BJ (cell line): ENCODE measurements around the gene DNAH14. TPM values are rescaled to one million over a fixed set of nuclear protein-coding genes. Genes with fewer than 3 reads are reported as not detected.

Experiments
- CTCF ChIA-PET: fragments of 350-600 bp; formaldehyde crosslinking; extraction: SDS; loops from one replicate; lab custom pipeline; 2021; ENCODE audit warnings: antibody characterized with exemption, inconsistent platforms; lab: Yijun Ruan, JAX
- POLR2A ChIA-PET: fragments of 300-600 bp; sonication (Branson Sonifier 250); formaldehyde crosslinking; extraction: SDS; loops from one replicate; lab custom pipeline; 2021; ENCODE audit warnings: antibody characterized with exemption; lab: Charles Lee
- DNase-seq: peaks from one replicate; pipeline ENCODE4 v3.0.0-alpha.2; 2011; ENCODE audit warnings: low read depth
- H3K27me3 ChIP-seq: 2 replicates; pipeline ENCODE4 v1.6.0; 2011; ENCODE audit warnings: low read length; ENCODE audit not compliant: control insufficient read depth, insufficient read depth
- H3K36me3 ChIP-seq: 2 replicates; pipeline ENCODE4 v1.5.1; 2011; ENCODE audit warnings: low read length; ENCODE audit not compliant: control insufficient read depth, insufficient read depth
- H3K4me3 ChIP-seq: 2 replicates; pipeline ENCODE4 v1.5.1; 2011; ENCODE audit warnings: low read depth, mild to moderate bottlenecking, control low read depth, low read length
- CTCF ChIP-seq: IDR thresholded peaks from 2 replicates; pipeline ENCODE4 v1.5.1; 2011; ENCODE audit warnings: low read depth, mild to moderate bottlenecking, control low read depth, inconsistent platforms, low read length, moderate library complexity; ENCODE audit not compliant: insufficient read depth
- polyA plus RNA-seq: library from polyadenylated mRNA; depleted of rRNA; stranded (reverse); fragments of >200 nt; gene quantifications from 2 replicates; pipeline ENCODE4 v1.2.3, GENCODE V29; 2011

Gene DNAH14
- polyA plus RNA-seq, 1 experiment: 1.6 TPM

GRCh38 chr1:224906340-224906739 lies 23.1 kb upstream of the DNAH14 start:
- H3K27me3 ChIP-seq: 0 out of 2 replicates have a peak, but pooled peaks cover 1% of the 10 kb centered on the region
- ChIA-PET POLR2A (no interaction called here), CTCF (no interaction called here)
- no peak for DNase-seq
- H3K4me3 ChIP-seq: no peak overlapping the region
- no peak for TF ChIP-seq CTCF
- H3K36me3 ChIP-seq: no peaks in the 10 kb centered on the region

- ChIA-PET CTCF (no interaction called here), POLR2A (no interaction called here)
- no peak overlapping the region for H3K4me3 ChIP-seq
Measured at GRCh38 chr1:224911217-224911616, 18.3 kb upstream of the DNAH14 start.

GRCh38 chr1:224914292-224914900 lies 15.1 kb upstream of the DNAH14 start:
- CTCF ChIA-PET: interaction anchor here (1.0 to 1.9 kb wide), 3 partner anchors 8 to 400 kb away, joined by 3 to 12 read pairs (median 3); no protein-coding TSS in a partner anchor
- POLR2A ChIA-PET: no interaction called here
- H3K4me3 ChIP-seq: no peak overlapping the region
- no peaks in the 10 kb centered on the region for H3K27me3 ChIP-seq
- no peak for TF ChIP-seq CTCF
- no peak for DNase-seq
- no peaks in the 10 kb centered on the region for H3K36me3 ChIP-seq

More at GRCh38 chr1:224911217-224911616, 18.3 kb upstream of the DNAH14 start:
- DNase-seq: no peak
- 0 out of 2 replicates have a peak, but pooled peaks cover 1% of the 10 kb centered on the region for H3K27me3 ChIP-seq
- no peaks in the 10 kb centered on the region for H3K36me3 ChIP-seq
- no peak for TF ChIP-seq CTCF

- DNase-seq: no peak
Measured at GRCh38 chr1:224919508-224919907, 10.0 kb upstream of the DNAH14 start.

GRCh38 chr1:224920930-224921329 lies 8.5 kb upstream of the DNAH14 start:
- no peaks in the 10 kb centered on the region for H3K36me3 ChIP-seq
- POLR2A ChIA-PET: no interaction called here
- H3K4me3 ChIP-seq: no peak overlapping the region
- CTCF ChIA-PET: interaction anchor here (2.8 kb wide), 1 partner anchor 69 kb away, joined by 15 read pairs; no protein-coding TSS in a partner anchor
- H3K27me3 ChIP-seq: no peaks in the 10 kb centered on the region
- no peak for TF ChIP-seq CTCF
- DNase-seq: no peak

More at GRCh38 chr1:224919508-224919907, 10.0 kb upstream of the DNAH14 start:
- Histone ChIP-seq H3K4me3 (no peak overlapping the region), H3K27me3 (no peaks in the 10 kb centered on the region), H3K36me3 (no peaks in the 10 kb centered on the region)
- ChIA-PET POLR2A (no interaction called here), CTCF (no interaction called here)
- no peak for TF ChIP-seq CTCF
